Hepatocyte (in vitro differentiated cells): ENCODE data around the gene MAFB.

Experiments
- CTCF ChIP-seq: fragments of 200-600 bp; sonication (generic); IDR thresholded peaks from 2 replicates; pipeline ENCODE4 v1.5.1; 2016; ENCODE audit warnings: antibody characterized with exemption, mild to moderate bottlenecking; ENCODE audit not compliant: poor library complexity
- EZH2 ChIP-seq: fragments of 200-600 bp; sonication (generic); IDR thresholded peaks from 2 replicates; pipeline ENCODE4 v1.6.1; 2016; ENCODE audit warnings: antibody characterized with exemption, mild to moderate bottlenecking, borderline replicate concordance
- EZH2phosphoT487 ChIP-seq: fragments of 200-600 bp; sonication (generic); IDR thresholded peaks from one replicate; pipeline ENCODE4 v1.6.1; 2018; ENCODE audit warnings: antibody characterized with exemption, mild to moderate bottlenecking, low read depth, moderate library complexity; ENCODE audit not compliant: unreplicated experiment, severe bottlenecking

- TF ChIP-seq EZH2phosphoT487 (no peak), CTCF (no peak), EZH2 (no peak)
These were observed 34.2 kb downstream of the MAFB start for GRCh38 chr20:40654876-40655275.
